PFSK-1 (cell line): ENCODE data around the gene ENTREP3.

Source experiments
- FOXP2 ChIP-seq: optimal IDR thresholded peaks from 2 replicates; pipeline ENCODE3; 2011; ENCODE audit warnings: borderline replicate concordance, control low read depth, inconsistent platforms; ENCODE audit not compliant: insufficient read depth; ENCODE audit errors: extremely low read length, extremely low read depth
- POLR2AphosphoS5 ChIP-seq: IDR thresholded peaks from 2 replicates; pipeline ENCODE4 v1.6.1; 2012; ENCODE audit warnings: low read depth, mild to moderate bottlenecking, control low read depth, low read length, moderate library complexity
- SIN3A ChIP-seq: IDR thresholded peaks from 2 replicates; pipeline ENCODE4 v1.6.1; 2012; ENCODE audit warnings: mild to moderate bottlenecking, low read length, moderate library complexity, borderline replicate concordance; ENCODE audit not compliant: insufficient read depth
- TAF1 ChIP-seq: IDR thresholded peaks from 2 replicates; pipeline ENCODE4 v1.6.1; 2012; ENCODE audit warnings: low read length, control low read depth, borderline replicate concordance; ENCODE audit not compliant: insufficient read depth
- TF ChIP-seq, protein P1 (sequence below), 2 experiments: IDR thresholded peaks; 2 replicates each; pipeline versions ENCODE4 v1.6.1 to v1.8.0; 2011 to 2012; ENCODE audit warnings: low read depth in 2 of 2, low read length in 2 of 2, control low read depth in 1 of 2, inconsistent platforms in 1 of 2, mild to moderate bottlenecking in 1 of 2, moderate library complexity in 1 of 2; ENCODE audit not compliant: insufficient read depth in 1 of 2

The ENTREP3 gene

DNA sequence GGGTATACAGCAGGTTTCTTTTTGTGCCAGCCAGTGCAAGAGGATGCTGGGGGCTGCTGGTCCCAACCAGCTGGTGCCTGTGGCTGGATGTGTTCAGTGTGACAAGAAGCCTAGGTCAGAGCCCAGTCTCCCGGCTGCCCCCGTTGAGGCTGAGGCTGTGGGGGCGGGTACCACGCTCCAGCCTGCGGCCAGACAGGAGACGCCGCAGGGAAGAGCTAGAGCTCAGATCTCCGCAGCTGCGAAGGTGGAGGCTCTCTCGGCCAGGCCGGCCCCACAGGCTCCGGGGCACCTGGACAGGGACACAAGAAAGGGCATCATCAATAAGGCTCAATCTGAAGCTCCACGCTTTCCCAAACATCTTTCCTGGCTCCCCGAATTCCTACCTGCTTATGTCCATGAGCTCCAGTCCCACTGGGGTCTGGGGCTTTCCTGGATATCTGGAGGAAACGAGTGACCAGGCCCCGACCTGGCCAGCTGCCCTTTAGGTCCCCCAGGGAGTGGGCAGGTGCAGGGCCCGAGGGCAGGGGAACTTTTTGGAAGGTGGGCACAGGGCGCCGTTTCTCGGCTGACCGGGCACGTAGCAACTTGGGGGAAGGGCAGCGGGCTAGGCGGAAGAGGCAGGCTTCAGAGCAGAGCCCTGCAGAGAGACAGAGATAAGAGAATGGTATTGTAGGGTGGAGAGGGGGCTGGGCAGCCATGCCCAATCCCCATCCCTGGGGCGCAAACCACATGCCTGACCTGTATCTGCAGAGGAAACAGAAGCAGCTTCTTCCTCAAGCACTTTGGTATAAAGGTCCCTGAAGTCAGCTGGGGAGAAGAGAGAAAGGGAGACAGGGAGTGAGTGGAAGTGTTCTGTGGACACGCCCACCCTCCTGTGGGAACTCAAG lies 7.4 kb downstream of the ENTREP3 start:
- no peak for TF ChIP-seq POLR2AphosphoS5
- no peak for TF ChIP-seq TAF1
- TF ChIP-seq SIN3A = no peak
- TF ChIP-seq FOXP2 = no peak
- TF ChIP-seq, protein P1, sequence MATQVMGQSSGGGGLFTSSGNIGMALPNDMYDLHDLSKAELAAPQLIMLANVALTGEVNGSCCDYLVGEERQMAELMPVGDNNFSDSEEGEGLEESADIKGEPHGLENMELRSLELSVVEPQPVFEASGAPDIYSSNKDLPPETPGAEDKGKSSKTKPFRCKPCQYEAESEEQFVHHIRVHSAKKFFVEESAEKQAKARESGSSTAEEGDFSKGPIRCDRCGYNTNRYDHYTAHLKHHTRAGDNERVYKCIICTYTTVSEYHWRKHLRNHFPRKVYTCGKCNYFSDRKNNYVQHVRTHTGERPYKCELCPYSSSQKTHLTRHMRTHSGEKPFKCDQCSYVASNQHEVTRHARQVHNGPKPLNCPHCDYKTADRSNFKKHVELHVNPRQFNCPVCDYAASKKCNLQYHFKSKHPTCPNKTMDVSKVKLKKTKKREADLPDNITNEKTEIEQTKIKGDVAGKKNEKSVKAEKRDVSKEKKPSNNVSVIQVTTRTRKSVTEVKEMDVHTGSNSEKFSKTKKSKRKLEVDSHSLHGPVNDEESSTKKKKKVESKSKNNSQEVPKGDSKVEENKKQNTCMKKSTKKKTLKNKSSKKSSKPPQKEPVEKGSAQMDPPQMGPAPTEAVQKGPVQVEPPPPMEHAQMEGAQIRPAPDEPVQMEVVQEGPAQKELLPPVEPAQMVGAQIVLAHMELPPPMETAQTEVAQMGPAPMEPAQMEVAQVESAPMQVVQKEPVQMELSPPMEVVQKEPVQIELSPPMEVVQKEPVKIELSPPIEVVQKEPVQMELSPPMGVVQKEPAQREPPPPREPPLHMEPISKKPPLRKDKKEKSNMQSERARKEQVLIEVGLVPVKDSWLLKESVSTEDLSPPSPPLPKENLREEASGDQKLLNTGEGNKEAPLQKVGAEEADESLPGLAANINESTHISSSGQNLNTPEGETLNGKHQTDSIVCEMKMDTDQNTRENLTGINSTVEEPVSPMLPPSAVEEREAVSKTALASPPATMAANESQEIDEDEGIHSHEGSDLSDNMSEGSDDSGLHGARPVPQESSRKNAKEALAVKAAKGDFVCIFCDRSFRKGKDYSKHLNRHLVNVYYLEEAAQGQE (IDR thresholded peaks at IDR 0.05; ENCODE audit: insufficient read depth in 1 of 2, low read depth in 2 of 2, low read length in 2 of 2) = no peak

GRCh38 chr1:155245163-155245524 lies 10.1 kb downstream of the ENTREP3 start:
- no peak for TF ChIP-seq POLR2AphosphoS5
- TF ChIP-seq SIN3A = no peak

GRCh38 chr1:155244368-155245162 lies 10.7 kb downstream of the ENTREP3 start:
- peak; percentile 87; the same call in 1 of the 2 replicates for TF ChIP-seq TAF1
- TF ChIP-seq, protein P1 (IDR thresholded peaks at IDR 0.05; ENCODE audit: insufficient read depth in 1 of 2, low read depth in 2 of 2, low read length in 2 of 2) = peak; percentile 45 to 53; a peak in 2 of 4 replicates
- peak; percentile 41 for TF ChIP-seq FOXP2
- TF ChIP-seq SIN3A = peak; percentile 62; the same call in 1 of the 2 replicates
- TF ChIP-seq POLR2AphosphoS5 = peak; percentile 99

GRCh38 chr1:155242805-155243358 lies 12.4 kb downstream of the ENTREP3 start:
- TF ChIP-seq FOXP2 (no peak), POLR2AphosphoS5 (no peak)
- TF ChIP-seq, protein P1 (IDR thresholded peaks at IDR 0.05; ENCODE audit: insufficient read depth in 1 of 2, low read depth in 2 of 2, low read length in 2 of 2) = no peak

DNA sequence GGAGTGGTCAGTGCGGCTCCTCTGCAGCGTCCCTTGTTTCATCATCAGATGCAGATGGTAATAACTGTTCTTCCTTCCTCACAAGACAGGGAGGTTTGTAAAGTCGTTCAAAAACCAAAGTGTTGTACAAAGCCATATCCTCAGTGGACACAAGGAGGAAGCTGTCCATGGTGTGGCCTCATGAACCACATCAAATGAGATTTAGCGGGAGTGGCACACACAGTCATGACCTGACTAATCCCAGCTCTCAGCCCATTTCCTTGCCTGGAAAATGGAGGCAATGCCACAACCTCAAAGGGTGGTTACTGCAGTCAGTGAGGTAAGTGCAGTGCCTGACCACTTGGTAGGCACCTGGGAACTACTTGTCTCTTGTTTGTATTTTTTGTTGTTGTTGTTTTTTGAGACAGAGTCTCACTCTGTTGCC lies 13.4 kb downstream of the ENTREP3 start:
- TF ChIP-seq, protein P1 (IDR thresholded peaks at IDR 0.05; ENCODE audit: insufficient read depth in 1 of 2, low read depth in 2 of 2, low read length in 2 of 2) = peak; percentile 50 to 74; a peak in 3 of 4 replicates
- TF ChIP-seq TAF1 = no peak
